HL-60 (cell line): ENCODE results near the gene SMR3A.

ENCODE experiments used
- DNase-seq, 2 experiments: peaks; one replicate each; pipeline ENCODE4 v3.0.0-alpha.2; 2010 to 2020; ENCODE audit warnings: low read depth in 1 of 2, low spot score in 1 of 2
- H3K27ac ChIP-seq: fragments of 250-450 bp; sonication (Bioruptor Pico); replicated peaks from 2 replicates; pipeline ENCODE4 v1.5.1; 2020; ENCODE audit warnings: mild to moderate bottlenecking, moderate library complexity
- H3K27me3 ChIP-seq: fragments of 250-450 bp; sonication (Bioruptor Pico); 2 replicates; pipeline ENCODE4 v1.5.1; 2021; ENCODE audit warnings: mild to moderate bottlenecking, moderate library complexity; ENCODE audit not compliant: insufficient read depth, poor library complexity, severe bottlenecking
- H3K4me3 ChIP-seq: replicated peaks from 2 replicates; pipeline ENCODE4 v1.5.1; 2011; ENCODE audit warnings: mild to moderate bottlenecking, control low read depth, low read length; ENCODE audit not compliant: insufficient read depth
- GABPA ChIP-seq: IDR thresholded peaks from 2 replicates; pipeline ENCODE4 v1.6.1; 2012; ENCODE audit warnings: low read depth
- POLR2AphosphoS5 ChIP-seq: IDR thresholded peaks from 2 replicates; pipeline ENCODE4 v1.6.1; 2012; ENCODE audit warnings: low read depth
- SPI1 ChIP-seq: IDR thresholded peaks from 2 replicates; pipeline ENCODE4 v1.6.1; 2012; ENCODE audit warnings: low read depth, mild to moderate bottlenecking, borderline replicate concordance
- TF ChIP-seq, protein P1 (sequence below): IDR thresholded peaks from 2 replicates; pipeline ENCODE4 v1.6.1; 2012; ENCODE audit warnings: low read depth; ENCODE audit not compliant: insufficient replicate concordance
- TF ChIP-seq, protein P2 (sequence below): IDR thresholded peaks from one replicate; pipeline ENCODE4 v1.5.1; 2011; ENCODE audit warnings: low read length, control low read depth, inconsistent platforms; ENCODE audit not compliant: insufficient read depth

Gene SMR3A

DNA sequence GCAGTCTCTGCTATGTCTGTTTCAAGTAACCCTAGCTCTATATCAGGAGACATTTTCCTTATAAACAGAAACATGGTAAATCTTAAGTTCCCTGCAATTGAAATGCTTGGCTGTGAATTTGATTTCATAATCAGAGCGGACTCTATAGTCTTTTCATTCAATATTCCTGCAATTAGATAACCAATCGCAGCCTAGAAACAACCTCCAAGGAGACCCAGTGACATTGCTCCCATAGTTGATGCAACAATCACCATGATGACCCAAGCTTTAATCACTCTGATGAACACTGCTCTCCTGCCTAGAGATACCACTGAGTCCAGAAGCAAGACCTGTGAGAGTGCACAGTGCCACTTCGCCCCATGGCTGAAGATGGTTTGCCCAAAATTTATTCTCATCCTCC lies 25.9 kb upstream of the SMR3A start, which contains the start of gene CABS1:
Gene CABS1 (plus strand): TSS at position 301 of the 400 bp plus-strand sequence. CDS start 59 bp downstream, at position 360.
- no peak for TF ChIP-seq GABPA
- TF ChIP-seq, protein P1, sequence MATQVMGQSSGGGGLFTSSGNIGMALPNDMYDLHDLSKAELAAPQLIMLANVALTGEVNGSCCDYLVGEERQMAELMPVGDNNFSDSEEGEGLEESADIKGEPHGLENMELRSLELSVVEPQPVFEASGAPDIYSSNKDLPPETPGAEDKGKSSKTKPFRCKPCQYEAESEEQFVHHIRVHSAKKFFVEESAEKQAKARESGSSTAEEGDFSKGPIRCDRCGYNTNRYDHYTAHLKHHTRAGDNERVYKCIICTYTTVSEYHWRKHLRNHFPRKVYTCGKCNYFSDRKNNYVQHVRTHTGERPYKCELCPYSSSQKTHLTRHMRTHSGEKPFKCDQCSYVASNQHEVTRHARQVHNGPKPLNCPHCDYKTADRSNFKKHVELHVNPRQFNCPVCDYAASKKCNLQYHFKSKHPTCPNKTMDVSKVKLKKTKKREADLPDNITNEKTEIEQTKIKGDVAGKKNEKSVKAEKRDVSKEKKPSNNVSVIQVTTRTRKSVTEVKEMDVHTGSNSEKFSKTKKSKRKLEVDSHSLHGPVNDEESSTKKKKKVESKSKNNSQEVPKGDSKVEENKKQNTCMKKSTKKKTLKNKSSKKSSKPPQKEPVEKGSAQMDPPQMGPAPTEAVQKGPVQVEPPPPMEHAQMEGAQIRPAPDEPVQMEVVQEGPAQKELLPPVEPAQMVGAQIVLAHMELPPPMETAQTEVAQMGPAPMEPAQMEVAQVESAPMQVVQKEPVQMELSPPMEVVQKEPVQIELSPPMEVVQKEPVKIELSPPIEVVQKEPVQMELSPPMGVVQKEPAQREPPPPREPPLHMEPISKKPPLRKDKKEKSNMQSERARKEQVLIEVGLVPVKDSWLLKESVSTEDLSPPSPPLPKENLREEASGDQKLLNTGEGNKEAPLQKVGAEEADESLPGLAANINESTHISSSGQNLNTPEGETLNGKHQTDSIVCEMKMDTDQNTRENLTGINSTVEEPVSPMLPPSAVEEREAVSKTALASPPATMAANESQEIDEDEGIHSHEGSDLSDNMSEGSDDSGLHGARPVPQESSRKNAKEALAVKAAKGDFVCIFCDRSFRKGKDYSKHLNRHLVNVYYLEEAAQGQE = no peak
- no peak for TF ChIP-seq SPI1
- no peak for TF ChIP-seq POLR2AphosphoS5
- TF ChIP-seq, protein P2, sequence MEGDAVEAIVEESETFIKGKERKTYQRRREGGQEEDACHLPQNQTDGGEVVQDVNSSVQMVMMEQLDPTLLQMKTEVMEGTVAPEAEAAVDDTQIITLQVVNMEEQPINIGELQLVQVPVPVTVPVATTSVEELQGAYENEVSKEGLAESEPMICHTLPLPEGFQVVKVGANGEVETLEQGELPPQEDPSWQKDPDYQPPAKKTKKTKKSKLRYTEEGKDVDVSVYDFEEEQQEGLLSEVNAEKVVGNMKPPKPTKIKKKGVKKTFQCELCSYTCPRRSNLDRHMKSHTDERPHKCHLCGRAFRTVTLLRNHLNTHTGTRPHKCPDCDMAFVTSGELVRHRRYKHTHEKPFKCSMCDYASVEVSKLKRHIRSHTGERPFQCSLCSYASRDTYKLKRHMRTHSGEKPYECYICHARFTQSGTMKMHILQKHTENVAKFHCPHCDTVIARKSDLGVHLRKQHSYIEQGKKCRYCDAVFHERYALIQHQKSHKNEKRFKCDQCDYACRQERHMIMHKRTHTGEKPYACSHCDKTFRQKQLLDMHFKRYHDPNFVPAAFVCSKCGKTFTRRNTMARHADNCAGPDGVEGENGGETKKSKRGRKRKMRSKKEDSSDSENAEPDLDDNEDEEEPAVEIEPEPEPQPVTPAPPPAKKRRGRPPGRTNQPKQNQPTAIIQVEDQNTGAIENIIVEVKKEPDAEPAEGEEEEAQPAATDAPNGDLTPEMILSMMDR = no peak
- Histone ChIP-seq H3K27ac (no peak within 1 kb of the TSS), H3K4me3 (no peak within 1 kb of the TSS), H3K27me3 (no peaks in the 10 kb centered on the region)
- DNase-seq = no peak

DNA sequence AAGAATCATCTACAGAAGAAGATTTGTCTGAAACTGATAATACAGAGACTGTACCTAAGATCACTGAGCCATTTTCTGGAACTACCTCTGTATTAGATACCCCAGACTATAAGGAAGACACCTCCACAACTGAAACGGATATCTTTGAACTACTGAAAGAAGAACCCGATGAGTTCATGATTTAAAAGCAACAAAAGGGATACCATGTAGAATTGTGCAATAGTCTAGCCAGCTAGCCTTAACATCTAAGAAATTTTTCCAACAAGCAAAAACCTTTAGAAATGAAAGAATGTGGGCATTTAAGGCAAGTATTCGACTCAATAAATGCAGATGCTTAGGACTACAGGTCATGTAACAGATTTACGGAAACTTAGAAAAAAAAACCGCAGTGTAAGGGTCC lies 24.5 kb upstream of the SMR3A start:
- Histone ChIP-seq H3K4me3 (no peak overlapping the region), H3K27me3 (no peaks in the 10 kb centered on the region), H3K27ac (no peak overlapping the region)
- no peak for DNase-seq
- TF ChIP-seq POLR2AphosphoS5 = no peak
- TF ChIP-seq, protein P1 = no peak
- no peak for TF ChIP-seq SPI1
- TF ChIP-seq GABPA = no peak
- TF ChIP-seq, protein P2 = no peak

DNA sequence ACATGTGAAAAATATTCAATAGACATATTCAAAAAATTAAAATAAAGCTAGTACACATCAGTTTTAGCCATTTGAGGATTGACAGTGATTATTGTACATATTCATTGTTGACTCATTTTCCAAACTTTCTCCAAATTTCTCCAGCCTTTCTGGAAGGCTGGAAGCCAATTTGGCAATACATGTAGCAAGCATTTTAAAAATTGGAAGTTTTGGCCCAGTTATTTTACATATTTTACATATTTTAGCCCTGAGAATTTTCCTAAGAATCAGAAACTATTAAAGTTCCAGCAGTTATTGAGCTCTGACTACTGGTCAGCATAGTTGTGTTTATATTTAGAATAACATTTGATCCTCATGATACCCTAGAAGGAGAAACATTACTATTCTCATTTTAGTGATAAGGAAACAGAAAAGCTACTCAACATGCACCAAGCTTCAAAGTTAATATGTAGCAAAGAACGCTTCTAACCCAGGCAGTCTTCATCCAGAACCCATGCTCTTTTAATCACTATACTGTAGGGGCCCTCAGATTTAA lies 22.6 kb upstream of the SMR3A start:
- Histone ChIP-seq H3K4me3 (no peak overlapping the region), H3K27me3 (no peaks in the 10 kb centered on the region), H3K27ac (no peak overlapping the region)
- DNase-seq = no peak
- TF ChIP-seq, protein P2 = no peak

DNA sequence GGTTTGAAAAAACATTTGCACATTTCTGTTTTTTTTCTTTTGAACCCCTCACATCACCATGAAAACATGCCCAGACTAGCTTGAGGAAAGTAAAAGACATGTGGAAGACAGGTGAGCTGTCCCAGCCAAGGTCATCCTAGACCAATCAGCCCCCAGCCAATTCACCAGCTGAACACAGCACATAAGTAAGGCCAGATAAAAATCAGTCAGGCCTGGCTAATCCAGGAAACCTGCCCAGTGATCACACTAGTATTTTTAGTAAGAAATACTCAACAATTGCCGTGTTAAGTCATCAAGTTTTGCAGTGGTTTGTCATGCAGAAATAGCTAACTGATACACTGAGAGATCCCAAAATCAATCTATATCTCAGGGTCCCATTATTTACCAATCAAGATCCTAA lies 4.4 kb upstream of the SMR3A start:
- H3K4me3 ChIP-seq = no peak overlapping the region
- no peak for DNase-seq
- TF ChIP-seq POLR2AphosphoS5 = no peak

More for the DNA sequence above, 4.4 kb upstream of the SMR3A start:
- Histone ChIP-seq H3K27me3 (no peaks in the 10 kb centered on the region), H3K27ac (no peak overlapping the region)
